HG02870 (cell line): ENCODE data around the gene RGS3.
A peak's percentile ranks its signal among the peaks of the same experiment; 100 is the strongest.

ENCODE experiments used
- ATAC-seq: cut with Tn5 transposase; IDR thresholded peaks from one replicate; pipeline ENCODE4 v1.9.1; 2021; ENCODE audit warnings: mild to moderate bottlenecking, moderate library complexity; ENCODE audit not compliant: unreplicated experiment

The RGS3 gene

GRCh38 chr9:113568571-113569321, 105.2 kb downstream of the RGS3 start:
- no peak for ATAC-seq

- ATAC-seq = no peak
These were observed 106.0 kb downstream of the RGS3 start for GRCh38 chr9:113569472-113570060.

- ATAC-seq = no peak
These were observed 106.6 kb downstream of the RGS3 start for GRCh38 chr9:113570106-113570505.

- ATAC-seq = no peak
These were observed 107.5 kb downstream of the RGS3 start for GRCh38 chr9:113570749-113571711.

- ATAC-seq = no peak
These were observed 108.7 kb downstream of the RGS3 start for GRCh38 chr9:113572076-113572861.

- ATAC-seq = no peak
These were observed 109.8 kb downstream of the RGS3 start for GRCh38 chr9:113573046-113573958.

GRCh38 chr9:113573959-113574352, 110.4 kb downstream of the RGS3 start:
- ATAC-seq = no peak

- ATAC-seq = no peak
These were observed 111.1 kb downstream of the RGS3 start for GRCh38 chr9:113574441-113575262.

GRCh38 chr9:113577525-113578261, 114.2 kb downstream of the RGS3 start:
- ATAC-seq = no peak

- peak; percentile 0 for ATAC-seq
These were observed 114.8 kb downstream of the RGS3 start for GRCh38 chr9:113578279-113578865.

GRCh38 chr9:113578882-113579282, 115.4 kb downstream of the RGS3 start:
- ATAC-seq = peak; percentile 45

- no peak for ATAC-seq
These were observed 115.9 kb downstream of the RGS3 start for GRCh38 chr9:113579283-113580040.

GRCh38 chr9:113580041-113580953, 116.8 kb downstream of the RGS3 start:
- no peak for ATAC-seq

GRCh38 chr9:113580954-113581311, 117.4 kb downstream of the RGS3 start:
- no peak for ATAC-seq

GRCh38 chr9:113581865-113582697, 118.6 kb downstream of the RGS3 start:
- ATAC-seq = peak; percentile 75
